Measurements from ENCODE around the gene RABEPK.
"Not testable (repeated sequence)": the region's sequence is repeated elsewhere in the genome, so short reads cannot be mapped to it uniquely, and the experiment has no call there.

Gene RABEPK

GRCh38 chr9:125243792-125244260 lies 43.5 kb downstream of the RABEPK start:
- no peak for DNase-seq (ENCODE audit: low read depth in 2 of 2)

GRCh38 chr9:125246261-125246667 lies 45.9 kb downstream of the RABEPK start:
- no peak for DNase-seq (ENCODE audit: low read depth in 2 of 2)

GRCh38 chr9:125254231-125254630 lies 53.9 kb downstream of the RABEPK start:
- no peak for DNase-seq (ENCODE audit: low read depth in 2 of 2)

GRCh38 chr9:125255781-125256391 lies 55.5 kb downstream of the RABEPK start:
- no peak for DNase-seq (ENCODE audit: low read depth in 2 of 2)

GRCh38 chr9:125258160-125258785 lies 57.9 kb downstream of the RABEPK start:
- DNase-seq (ENCODE audit: low read depth in 2 of 2): no peak

- DNase-seq (ENCODE audit: low read depth in 2 of 2): no peak
Observed at GRCh38 chr9:125258832-125259534, 58.6 kb downstream of the RABEPK start.

GRCh38 chr9:125260561-125260960 lies 60.2 kb downstream of the RABEPK start:
- no peak for DNase-seq (ENCODE audit: low read depth in 2 of 2)

GRCh38 chr9:125261501-125262293 lies 61.4 kb downstream of the RABEPK start, which contains the start of gene GAPVD1:
Gene GAPVD1 (plus strand): TSS chr9:125261826. CDS start chr9:125298922, 37,096 bp downstream.
- peak; percentile 75 to 79 for DNase-seq (ENCODE audit: low read depth in 2 of 2)

- no peak for DNase-seq (ENCODE audit: low read depth in 2 of 2)
Observed at GRCh38 chr9:125262294-125262991, 62.1 kb downstream of the RABEPK start.

GRCh38 chr9:125264068-125264467 lies 63.7 kb downstream of the RABEPK start:
- DNase-seq (ENCODE audit: low read depth in 2 of 2): not testable (repeated sequence)

- DNase-seq (ENCODE audit: low read depth in 2 of 2): no peak
Observed at GRCh38 chr9:125268394-125269013, 68.2 kb downstream of the RABEPK start.

- no peak for DNase-seq (ENCODE audit: low read depth in 2 of 2)
Observed at GRCh38 chr9:125269014-125269397, 68.7 kb downstream of the RABEPK start.

GRCh38 chr9:125271081-125271480 lies 70.7 kb downstream of the RABEPK start:
- DNase-seq (ENCODE audit: low read depth in 2 of 2): no peak

GRCh38 chr9:125272697-125273096 lies 72.4 kb downstream of the RABEPK start:
- DNase-seq (ENCODE audit: low read depth in 2 of 2): no peak

- no peak for DNase-seq (ENCODE audit: low read depth in 2 of 2)
Observed at GRCh38 chr9:125276771-125277170, 76.4 kb downstream of the RABEPK start.

- no peak for DNase-seq (ENCODE audit: low read depth in 2 of 2)
Observed at GRCh38 chr9:125277411-125277810, 77.1 kb downstream of the RABEPK start.

- DNase-seq (ENCODE audit: low read depth in 2 of 2): no peak
Observed at GRCh38 chr9:125280945-125281344, 80.6 kb downstream of the RABEPK start.

Data from activated CD4-positive, alpha-beta T cell treated with anti-CD3 and anti-CD28 coated beads for 24 hours (primary cell).